ENCODE data around the gene KCNH1. TPM values are rescaled to one million over a fixed set of nuclear protein-coding genes. Genes with fewer than 3 reads are reported as not detected.
A peak's percentile ranks its signal among the peaks of the same experiment; 100 is the strongest.

The KCNH1 gene
- total RNA-seq, 5 donors from 2014 or later (not counting 1 experiment from before 2014, with no cell fraction given), result not detected

- DNase-seq (no peak), ATAC-seq (replicated peaks in 1 of 4) (no peak)
- H3K36me3 ChIP-seq (ENCODE audit: control insufficient read depth in 2 of 2, extremely low read depth in 1 of 2, insufficient read depth in 1 of 2, low read length in 1 of 2), result no peaks in the 10 kb centered on the region
- no peaks in the 10 kb centered on the region for H3K9me3 ChIP-seq
- no peaks in the 10 kb centered on the region for H3K4me1 ChIP-seq (ENCODE audit: control insufficient read depth in 1 of 2, extremely low read depth in 1 of 2, insufficient read depth in 2 of 2, low read length in 2 of 2)
- no peak overlapping the region for H3K4me3 ChIP-seq (ENCODE audit: control insufficient read depth in 1 of 2, extremely low read depth in 1 of 2, low read length in 1 of 2)
- no peak overlapping the region for H3K27ac Mint-ChIP-seq
- no peaks in the 10 kb centered on the region for H3K27me3 Mint-ChIP-seq
- H3K27me3 ChIP-seq (replicated peaks in 1 of 2; ENCODE audit: control insufficient read depth in 2 of 2, extremely low read depth in 1 of 2, insufficient read depth in 2 of 2, low read length in 1 of 2), result no peaks in the 10 kb centered on the region
- H3K4me3 Mint-ChIP-seq, result no peak overlapping the region
- CTCF ChIA-PET, result no interaction called here
- H3K4me1 Mint-ChIP-seq, result no peaks in the 10 kb centered on the region
- no peak overlapping the region for H3K27ac ChIP-seq (ENCODE audit: low read length)
- H3K9me3 Mint-ChIP-seq, result peaks cover 0 to 5% (median 5%) of the 10 kb centered on the region in 3 donors
- H3K36me3 Mint-ChIP-seq, result peaks cover 6% of the 10 kb centered on the region
- 100% methylated on average over 1 of the region's 6 CpGs for WGBS (ENCODE audit: insufficient coverage)
- POLR2A ChIA-PET, result no interaction called here
Measured at GRCh38 chr1:210657806-210658205, 476.1 kb downstream of the KCNH1 start.

GRCh38 chr1:210655511-210655910 lies 478.4 kb downstream of the KCNH1 start:
- no peak overlapping the region for H3K27ac Mint-ChIP-seq
- Histone ChIP-seq H3K27ac (ENCODE audit: low read length) (no peak overlapping the region), H3K4me1 (ENCODE audit: control insufficient read depth in 1 of 2, extremely low read depth in 1 of 2, insufficient read depth in 2 of 2, low read length in 2 of 2) (no peaks in the 10 kb centered on the region), H3K27me3 (replicated peaks in 1 of 2; ENCODE audit: control insufficient read depth in 2 of 2, extremely low read depth in 1 of 2, insufficient read depth in 2 of 2, low read length in 1 of 2) (no peaks in the 10 kb centered on the region), H3K9me3 (no peaks in the 10 kb centered on the region), H3K36me3 (ENCODE audit: control insufficient read depth in 2 of 2, extremely low read depth in 1 of 2, insufficient read depth in 1 of 2, low read length in 1 of 2) (no peaks in the 10 kb centered on the region), H3K4me3 (ENCODE audit: control insufficient read depth in 1 of 2, extremely low read depth in 1 of 2, low read length in 1 of 2) (no peak overlapping the region)
- H3K9me3 Mint-ChIP-seq, result peaks cover 0 to 5% (median 5%) of the 10 kb centered on the region in 3 donors
- ATAC-seq (replicated peaks in 1 of 4) (no peak), DNase-seq (no peak)
- H3K36me3 Mint-ChIP-seq, result peaks cover 6% of the 10 kb centered on the region
- POLR2A ChIA-PET, result no interaction called here
- H3K27me3 Mint-ChIP-seq, result no peaks in the 10 kb centered on the region
- CTCF ChIA-PET, result no interaction called here
- 75% methylated on average over 4 of the region's 7 CpGs for WGBS (ENCODE audit: insufficient coverage)
- no peak overlapping the region for H3K4me3 Mint-ChIP-seq
- H3K4me1 Mint-ChIP-seq, result no peaks in the 10 kb centered on the region

GRCh38 chr1:210654176-210654981 lies 479.6 kb downstream of the KCNH1 start:
- H3K27ac ChIP-seq (ENCODE audit: low read length), result no peak overlapping the region
- no peaks in the 10 kb centered on the region for H3K27me3 ChIP-seq (replicated peaks in 1 of 2; ENCODE audit: control insufficient read depth in 2 of 2, extremely low read depth in 1 of 2, insufficient read depth in 2 of 2, low read length in 1 of 2)
- ChIA-PET CTCF (no interaction called here), POLR2A (no interaction called here)
- Mint-ChIP-seq H3K4me1 (no peaks in the 10 kb centered on the region), H3K9me3 (peaks cover 0 to 5% (median 5%) of the 10 kb centered on the region in 3 donors), H3K27ac (no peak overlapping the region), H3K36me3 (peaks cover 6% of the 10 kb centered on the region), H3K4me3 (no peak overlapping the region), H3K27me3 (no peaks in the 10 kb centered on the region)
- H3K4me1 ChIP-seq (ENCODE audit: control insufficient read depth in 1 of 2, extremely low read depth in 1 of 2, insufficient read depth in 2 of 2, low read length in 2 of 2), result no peaks in the 10 kb centered on the region
- 80% methylated on average over 3 of the region's 7 CpGs for WGBS (ENCODE audit: insufficient coverage)
- peak in 1 of 35 experiments; percentile 0 for DNase-seq
- ATAC-seq (replicated peaks in 1 of 4), result no peak
- no peaks in the 10 kb centered on the region for H3K9me3 ChIP-seq
- no peaks in the 10 kb centered on the region for H3K36me3 ChIP-seq (ENCODE audit: control insufficient read depth in 2 of 2, extremely low read depth in 1 of 2, insufficient read depth in 1 of 2, low read length in 1 of 2)
- H3K4me3 ChIP-seq (ENCODE audit: control insufficient read depth in 1 of 2, extremely low read depth in 1 of 2, low read length in 1 of 2), result no peak overlapping the region

- Mint-ChIP-seq H3K9me3 (peaks cover 0 to 5% (median 5%) of the 10 kb centered on the region in 3 donors), H3K27ac (no peak overlapping the region), H3K4me3 (no peak overlapping the region), H3K36me3 (peaks cover 6% of the 10 kb centered on the region), H3K4me1 (no peaks in the 10 kb centered on the region), H3K27me3 (no peaks in the 10 kb centered on the region)
- DNase-seq (peak in 1 of 35 experiments; percentile 13), ATAC-seq (replicated peaks in 1 of 4) (no peak)
- Histone ChIP-seq H3K4me3 (ENCODE audit: control insufficient read depth in 1 of 2, extremely low read depth in 1 of 2, low read length in 1 of 2) (no peak overlapping the region), H3K27me3 (replicated peaks in 1 of 2; ENCODE audit: control insufficient read depth in 2 of 2, extremely low read depth in 1 of 2, insufficient read depth in 2 of 2, low read length in 1 of 2) (no peaks in the 10 kb centered on the region), H3K36me3 (ENCODE audit: control insufficient read depth in 2 of 2, extremely low read depth in 1 of 2, insufficient read depth in 1 of 2, low read length in 1 of 2) (no peaks in the 10 kb centered on the region), H3K27ac (ENCODE audit: low read length) (no peak overlapping the region), H3K4me1 (ENCODE audit: control insufficient read depth in 1 of 2, extremely low read depth in 1 of 2, insufficient read depth in 2 of 2, low read length in 2 of 2) (no peaks in the 10 kb centered on the region), H3K9me3 (no peaks in the 10 kb centered on the region)
- CTCF ChIA-PET, result no interaction called here
- POLR2A ChIA-PET, result no interaction called here
- WGBS (ENCODE audit: insufficient coverage), result 54% methylated on average over 6 of the region's 6 CpGs
Measured at GRCh38 chr1:210653771-210654170, 480.2 kb downstream of the KCNH1 start.

- H3K4me3 ChIP-seq (ENCODE audit: control insufficient read depth in 1 of 2, extremely low read depth in 1 of 2, low read length in 1 of 2), result no peak overlapping the region
- no peaks in the 10 kb centered on the region for H3K36me3 ChIP-seq (ENCODE audit: control insufficient read depth in 2 of 2, extremely low read depth in 1 of 2, insufficient read depth in 1 of 2, low read length in 1 of 2)
- ChIA-PET CTCF (no interaction called here), POLR2A (no interaction called here)
- H3K27me3 ChIP-seq (replicated peaks in 1 of 2; ENCODE audit: control insufficient read depth in 2 of 2, extremely low read depth in 1 of 2, insufficient read depth in 2 of 2, low read length in 1 of 2), result no peaks in the 10 kb centered on the region
- Mint-ChIP-seq H3K4me3 (no peak overlapping the region), H3K27me3 (no peaks in the 10 kb centered on the region), H3K27ac (no peak overlapping the region), H3K9me3 (peaks cover 0 to 5% (median 0%) of the 10 kb centered on the region in 3 donors), H3K4me1 (peaks cover 7 to 10% (median 9%) of the 10 kb centered on the region in 3 donors), H3K36me3 (no peaks in the 10 kb centered on the region)
- ATAC-seq (replicated peaks in 1 of 4) (no peak), DNase-seq (no peak)
- H3K4me1 ChIP-seq (ENCODE audit: control insufficient read depth in 1 of 2, extremely low read depth in 1 of 2, insufficient read depth in 2 of 2, low read length in 2 of 2), result no peaks in the 10 kb centered on the region
- no peaks in the 10 kb centered on the region for H3K9me3 ChIP-seq
- H3K27ac ChIP-seq (ENCODE audit: low read length), result no peak overlapping the region
- 73% methylated on average over 4 of the region's 7 CpGs for WGBS (ENCODE audit: insufficient coverage)
Measured at GRCh38 chr1:210652329-210652954, 481.5 kb downstream of the KCNH1 start.

GRCh38 chr1:210650403-210650802 lies 483.5 kb downstream of the KCNH1 start:
- H3K4me1 Mint-ChIP-seq, result peaks cover 7 to 14% (median 10%) of the 10 kb centered on the region in 3 donors
- POLR2A ChIA-PET, result no interaction called here

More at GRCh38 chr1:210650403-210650802, 483.5 kb downstream of the KCNH1 start:
- no CpG with 5 or more reads among the region's 2 CpGs for WGBS (ENCODE audit: insufficient coverage)
- ATAC-seq (replicated peaks in 1 of 4) (no peak), DNase-seq (no peak)
- Histone ChIP-seq H3K27ac (ENCODE audit: low read length) (no peak overlapping the region), H3K4me3 (ENCODE audit: control insufficient read depth in 1 of 2, extremely low read depth in 1 of 2, low read length in 1 of 2) (no peak overlapping the region), H3K36me3 (ENCODE audit: control insufficient read depth in 2 of 2, extremely low read depth in 1 of 2, insufficient read depth in 1 of 2, low read length in 1 of 2) (no peaks in the 10 kb centered on the region), H3K4me1 (ENCODE audit: control insufficient read depth in 1 of 2, extremely low read depth in 1 of 2, insufficient read depth in 2 of 2, low read length in 2 of 2) (no peaks in the 10 kb centered on the region), H3K27me3 (replicated peaks in 1 of 2; ENCODE audit: control insufficient read depth in 2 of 2, extremely low read depth in 1 of 2, insufficient read depth in 2 of 2, low read length in 1 of 2) (no peaks in the 10 kb centered on the region), H3K9me3 (no peaks in the 10 kb centered on the region)
- Mint-ChIP-seq H3K27ac (no peak overlapping the region), H3K4me3 (no peak overlapping the region), H3K36me3 (no peaks in the 10 kb centered on the region), H3K27me3 (no peaks in the 10 kb centered on the region), H3K9me3 (peaks cover 0 to 5% (median 0%) of the 10 kb centered on the region in 3 donors)
- CTCF ChIA-PET, result interaction anchor here (0.6 kb wide), 2 partner anchors 23 to 274 kb away, joined by 5 read pairs; no protein-coding TSS in a partner anchor
